NCI-H526 (cell line): Measurements from ENCODE around the gene KLHL17.

ENCODE experiments used
- DNase-seq, 2 experiments: peaks; one replicate each; lab custom pipeline; 2025; lab: John Stamatoyannopoulos, UW

The KLHL17 gene

DNA sequence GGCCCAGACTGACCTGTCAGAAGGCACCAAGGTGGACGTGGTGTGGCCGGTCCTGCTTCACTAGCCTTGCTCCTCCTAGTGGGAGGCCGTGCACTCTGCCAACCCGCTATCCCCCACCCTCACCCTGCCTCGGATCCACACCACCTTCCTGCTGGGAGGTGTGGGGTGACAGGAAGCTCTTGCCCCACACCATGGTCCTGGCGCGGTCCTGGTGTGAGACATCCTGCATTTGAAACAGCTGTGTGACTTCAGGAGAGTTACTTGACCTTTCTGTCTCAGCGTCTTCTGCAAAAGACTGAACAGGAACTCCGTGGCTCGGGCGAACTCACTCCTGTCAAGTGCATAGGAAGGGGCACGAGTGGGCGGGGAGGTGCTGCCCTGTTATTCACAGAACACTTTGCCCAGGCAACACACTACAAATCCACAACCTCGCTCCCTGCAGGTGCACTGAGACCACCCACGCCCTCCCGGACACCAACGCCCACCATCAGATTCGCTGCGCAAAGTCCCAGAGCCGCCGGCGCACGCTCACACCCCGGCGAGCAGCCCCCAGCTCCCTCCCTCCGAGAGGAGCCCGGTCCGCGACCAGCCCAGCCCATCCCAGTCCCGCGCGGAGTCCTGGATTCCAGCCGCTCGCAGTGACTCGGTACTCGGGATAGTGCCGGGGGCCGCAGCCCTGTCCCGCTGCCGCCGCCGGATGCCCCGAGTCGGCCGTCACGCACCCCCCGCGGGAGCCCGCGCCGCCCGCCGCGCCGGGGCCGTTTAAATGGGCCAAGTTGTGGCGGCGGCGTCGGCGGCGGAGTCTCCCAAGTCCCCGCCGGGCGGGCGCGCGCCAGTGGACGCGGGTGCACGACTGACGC lies 37.0 kb upstream of the KLHL17 start, which contains the start of gene SAMD11:
Gene SAMD11 (plus strand): TSS at position 793 of the 860 bp plus-strand sequence. CDS start 509 bp downstream, outside the sequence.
- DNase-seq = peak; percentile 82 to 99

DNA sequence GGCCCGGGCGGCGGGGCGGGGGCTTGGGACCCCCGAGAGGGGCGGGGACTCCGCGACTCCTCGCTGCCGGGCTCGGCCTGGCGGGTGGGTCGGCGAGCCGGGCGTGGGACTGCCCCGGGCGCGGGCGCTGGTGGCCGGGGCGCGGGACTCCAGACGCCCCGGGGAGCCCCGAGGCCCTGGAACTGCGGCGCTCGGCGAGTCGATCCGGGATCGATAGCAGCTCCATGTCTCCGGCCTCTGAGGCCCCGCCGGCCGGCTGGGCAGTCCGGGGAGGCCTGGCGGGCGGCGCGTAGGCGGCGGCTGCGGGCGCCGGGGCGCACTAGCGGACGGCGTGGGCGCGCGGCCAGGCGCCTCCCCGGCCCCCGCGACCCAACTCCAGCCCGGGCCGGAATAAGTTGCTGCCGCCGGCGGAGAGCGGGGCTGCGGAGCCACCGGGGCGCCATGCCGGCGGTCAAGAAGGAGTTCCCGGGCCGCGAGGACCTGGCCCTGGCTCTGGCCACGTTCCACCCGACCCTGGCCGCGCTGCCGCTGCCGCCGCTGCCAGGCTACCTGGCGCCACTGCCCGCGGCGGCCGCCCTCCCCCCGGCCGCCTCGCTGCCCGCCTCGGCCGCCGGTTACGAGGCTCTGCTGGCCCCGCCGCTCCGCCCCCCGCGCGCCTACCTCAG lies 36.3 kb upstream of the KLHL17 start:
- DNase-seq = no peak

DNA sequence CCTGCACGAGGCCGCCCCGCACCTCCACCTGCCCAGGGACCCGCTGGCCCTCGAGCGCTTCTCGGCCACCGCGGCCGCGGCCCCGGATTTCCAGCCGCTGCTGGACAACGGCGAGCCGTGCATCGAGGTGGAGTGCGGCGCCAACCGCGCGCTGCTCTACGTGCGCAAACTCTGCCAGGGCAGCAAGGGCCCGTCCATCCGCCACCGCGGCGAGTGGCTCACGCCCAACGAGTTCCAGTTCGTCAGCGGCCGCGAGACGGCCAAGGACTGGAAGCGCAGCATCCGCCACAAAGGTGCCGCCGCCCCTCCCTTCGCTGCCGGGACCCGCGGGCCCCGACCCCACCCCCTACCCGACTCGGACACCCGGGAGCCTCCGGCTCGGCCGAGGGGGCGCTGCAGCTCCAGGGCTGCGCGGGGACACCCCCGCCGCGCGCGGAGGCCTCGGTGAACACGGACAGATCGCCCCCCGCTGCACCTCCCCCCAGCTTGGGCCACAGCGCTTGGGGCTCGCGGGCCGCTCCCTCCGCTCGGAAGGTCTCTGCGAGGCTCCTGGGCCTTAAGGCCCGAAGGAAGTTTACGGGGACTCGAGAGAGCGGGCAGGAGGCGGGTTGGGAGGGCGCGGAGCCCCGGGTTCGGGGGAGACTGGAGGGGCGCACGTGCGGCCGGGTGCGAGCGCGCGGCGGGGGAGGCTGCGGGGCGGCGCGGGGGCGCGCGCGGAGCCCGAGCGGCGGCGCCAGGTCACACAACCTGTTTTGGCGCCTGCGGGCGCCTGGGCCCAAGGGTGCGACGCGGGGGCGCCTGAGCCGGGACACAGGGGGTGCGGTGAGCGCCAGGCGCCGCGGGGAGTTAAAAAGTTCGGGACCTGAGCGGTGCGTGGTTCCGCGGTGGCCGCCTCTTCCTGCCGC lies 35.5 kb upstream of the KLHL17 start:
- DNase-seq = peak; percentile 69 to 89

DNA sequence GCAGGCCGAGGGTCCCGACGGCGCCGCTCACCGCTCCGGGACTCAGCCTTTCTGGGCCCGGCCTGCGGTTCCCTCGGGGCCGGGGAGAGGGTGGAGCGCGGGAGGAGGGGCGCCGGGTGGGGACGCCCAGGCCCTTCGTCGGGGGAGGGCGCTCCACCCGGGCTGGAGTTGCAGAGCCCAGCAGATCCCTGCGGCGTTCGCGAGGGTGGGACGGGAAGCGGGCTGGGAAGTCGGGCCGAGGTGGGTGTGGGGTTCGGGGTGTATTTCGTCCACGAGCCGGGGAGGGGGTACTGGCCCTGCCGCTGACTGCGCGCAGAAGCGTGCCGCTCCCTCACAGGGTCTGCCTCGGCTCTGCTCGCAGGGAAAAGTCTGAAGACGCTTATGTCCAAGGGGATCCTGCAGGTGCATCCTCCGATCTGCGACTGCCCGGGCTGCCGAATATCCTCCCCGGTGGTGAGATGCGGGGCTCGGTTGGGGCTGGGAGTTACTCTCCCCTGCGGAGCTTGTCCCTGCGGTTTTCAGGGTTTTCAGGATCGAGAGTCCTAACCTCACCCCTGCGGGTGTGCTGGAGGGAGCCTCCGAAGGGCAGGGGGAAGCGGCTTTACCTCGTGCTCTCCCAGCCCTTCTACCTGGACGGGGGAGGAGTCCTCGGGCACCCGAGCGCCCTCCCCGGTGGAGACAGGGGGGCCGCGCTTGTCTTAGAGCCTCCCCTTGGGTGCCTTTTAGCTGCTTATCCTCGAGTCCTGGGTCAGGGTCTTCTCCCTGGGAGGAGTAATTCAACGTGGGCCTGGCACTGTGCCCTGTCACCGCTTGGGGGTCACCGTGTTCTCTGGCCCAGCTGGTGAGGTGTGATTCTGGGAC lies 34.6 kb upstream of the KLHL17 start:
- peak in 1 of 2 experiments; percentile 95 for DNase-seq

DNA sequence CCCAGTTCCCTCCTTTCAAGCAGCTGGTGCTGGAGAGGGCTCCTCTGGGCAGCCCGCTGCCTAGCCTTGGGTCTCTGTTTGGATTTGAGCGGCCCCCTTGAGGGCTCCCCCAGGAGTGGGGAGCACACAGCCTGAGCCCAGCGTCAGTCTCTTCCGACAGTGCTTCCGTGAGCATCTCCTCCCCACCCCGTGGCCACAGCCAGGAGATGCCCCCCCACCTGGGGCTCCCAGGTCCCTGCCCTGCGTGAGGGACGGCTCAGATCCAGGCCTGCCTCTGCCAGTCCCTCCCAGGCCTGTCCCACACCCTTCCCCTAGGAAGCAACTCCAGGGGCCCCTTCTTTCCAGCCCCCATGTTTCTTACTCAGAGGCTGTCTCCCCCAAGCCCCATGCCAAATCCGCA lies 33.1 kb upstream of the KLHL17 start:
- DNase-seq = no peak

DNA sequence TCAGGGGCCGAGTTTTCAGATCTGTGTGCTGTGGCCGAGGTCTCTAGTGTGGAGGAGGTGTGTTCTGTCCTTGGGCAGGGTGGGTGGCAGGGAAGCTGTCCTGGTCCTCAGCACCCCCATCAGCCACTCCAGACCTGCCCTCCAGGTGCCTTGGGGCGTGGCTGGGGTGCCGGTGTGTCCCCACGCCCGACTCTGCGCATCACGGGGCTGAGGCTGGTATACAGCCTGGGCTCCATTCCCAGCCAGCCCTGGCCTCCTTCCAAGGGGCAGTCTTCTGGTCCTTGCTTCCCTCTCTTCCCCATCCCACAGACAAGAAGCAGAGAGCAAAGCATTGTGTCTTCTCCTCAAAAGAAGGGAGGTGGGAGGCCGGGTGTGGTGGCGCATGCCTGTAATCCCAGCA lies 32.6 kb upstream of the KLHL17 start:
- no peak for DNase-seq

DNA sequence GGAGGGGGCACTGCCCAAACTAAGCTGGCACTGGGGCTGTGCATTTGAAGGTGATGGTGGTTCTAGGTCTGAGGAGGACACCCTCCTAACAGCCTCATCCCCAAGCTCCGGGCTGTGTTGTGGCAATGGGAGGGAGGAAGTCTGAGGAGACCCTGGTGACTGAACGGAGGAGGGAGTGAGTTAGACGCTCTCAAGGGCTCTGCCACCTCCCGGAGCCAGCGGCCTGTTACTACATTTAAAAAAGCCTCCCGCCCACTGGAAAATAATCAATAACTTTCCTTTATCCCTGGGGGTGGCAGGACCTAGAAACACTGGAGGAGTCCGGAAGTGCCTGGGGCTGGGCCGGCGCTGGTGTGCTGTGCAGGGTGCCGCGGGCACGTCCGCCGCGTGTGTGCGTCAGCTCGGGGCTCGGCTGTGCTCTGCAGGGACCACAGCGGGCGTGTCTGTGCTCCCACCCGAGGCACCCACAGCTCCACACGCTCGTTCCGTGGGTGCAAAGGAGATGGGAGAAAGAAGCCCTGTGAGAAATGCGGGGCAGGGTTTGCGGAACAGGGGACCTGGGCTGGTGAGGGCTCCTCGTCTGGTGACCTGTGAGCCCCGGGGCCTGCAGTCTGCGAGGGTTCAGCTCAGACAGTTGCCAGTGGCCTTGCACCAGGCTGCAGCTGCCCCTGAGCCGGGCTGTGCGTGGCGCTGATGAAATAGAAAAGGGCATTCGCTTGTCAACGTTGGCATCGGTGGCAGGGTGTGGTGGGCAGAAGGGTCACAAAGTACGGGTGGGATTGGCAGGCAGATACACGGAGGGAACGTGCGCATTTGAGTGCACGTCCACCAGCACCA lies 31.3 kb upstream of the KLHL17 start:
- no peak for DNase-seq

DNA sequence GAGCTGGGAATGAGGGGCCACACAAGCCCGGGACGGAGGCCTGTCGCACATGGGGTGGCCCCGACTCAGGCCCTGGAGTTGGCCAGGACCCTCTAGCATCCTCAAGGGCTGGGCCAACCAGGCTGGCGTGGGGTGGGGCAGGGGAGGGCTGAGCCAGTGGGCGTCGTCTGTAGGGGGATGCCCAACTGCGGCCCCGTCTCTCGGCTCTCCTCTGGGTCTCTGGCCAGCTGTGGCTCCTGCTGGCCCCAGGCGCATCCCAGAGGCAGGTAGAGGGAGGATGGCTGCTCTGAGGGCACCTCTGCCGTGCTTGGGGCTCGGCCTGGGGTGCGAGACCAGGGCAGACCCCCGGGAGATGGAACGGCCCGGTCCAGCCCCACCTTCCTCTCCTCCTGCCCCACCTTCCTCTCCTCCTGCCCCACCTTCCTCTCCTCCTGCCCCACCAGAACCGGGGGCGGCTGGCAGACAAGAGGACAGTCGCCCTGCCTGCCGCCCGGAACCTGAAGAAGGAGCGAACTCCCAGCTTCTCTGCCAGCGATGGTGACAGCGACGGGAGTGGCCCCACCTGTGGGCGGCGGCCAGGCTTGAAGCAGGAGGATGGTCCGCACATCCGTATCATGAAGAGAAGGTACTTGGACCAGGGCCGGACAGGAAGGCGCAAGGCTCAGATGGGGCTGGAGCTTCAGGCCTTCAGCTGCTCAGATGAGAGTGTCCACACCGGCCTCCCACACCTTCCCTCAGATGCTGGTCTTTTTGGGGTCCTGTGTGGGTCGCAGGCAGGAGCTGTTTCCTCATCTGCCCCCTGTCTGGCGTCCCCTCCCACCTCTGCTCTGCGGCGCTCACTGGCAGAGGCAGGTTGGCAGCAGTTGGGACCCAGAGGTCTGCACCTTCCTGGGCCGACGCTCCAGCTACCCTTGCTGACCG lies 30.4 kb upstream of the KLHL17 start:
- no peak for DNase-seq

DNA sequence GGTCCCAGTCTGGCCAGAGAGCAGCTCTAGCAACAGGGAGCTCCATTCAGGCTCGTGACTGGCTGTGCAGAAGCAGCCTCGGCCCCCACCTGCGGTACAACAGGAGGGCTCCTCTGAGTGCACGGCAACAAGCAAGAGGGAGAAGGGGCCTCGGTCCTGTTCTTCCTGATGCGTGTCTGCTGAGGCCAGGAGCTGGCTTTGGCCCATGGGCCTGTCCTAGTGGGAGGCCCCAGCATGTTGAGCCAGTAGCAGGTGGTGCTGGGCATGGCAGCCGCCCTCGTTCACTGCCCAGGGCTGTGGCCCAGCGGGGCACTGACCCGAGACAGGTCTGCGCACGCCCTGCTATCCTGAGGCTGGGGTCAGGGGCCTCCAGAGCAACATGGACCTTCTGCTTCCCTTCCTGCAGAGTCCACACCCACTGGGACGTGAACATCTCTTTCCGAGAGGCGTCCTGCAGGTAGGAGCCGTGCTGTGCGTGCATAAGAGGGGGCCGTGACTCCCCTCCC lies 29.7 kb upstream of the KLHL17 start:
- DNase-seq = no peak

DNA sequence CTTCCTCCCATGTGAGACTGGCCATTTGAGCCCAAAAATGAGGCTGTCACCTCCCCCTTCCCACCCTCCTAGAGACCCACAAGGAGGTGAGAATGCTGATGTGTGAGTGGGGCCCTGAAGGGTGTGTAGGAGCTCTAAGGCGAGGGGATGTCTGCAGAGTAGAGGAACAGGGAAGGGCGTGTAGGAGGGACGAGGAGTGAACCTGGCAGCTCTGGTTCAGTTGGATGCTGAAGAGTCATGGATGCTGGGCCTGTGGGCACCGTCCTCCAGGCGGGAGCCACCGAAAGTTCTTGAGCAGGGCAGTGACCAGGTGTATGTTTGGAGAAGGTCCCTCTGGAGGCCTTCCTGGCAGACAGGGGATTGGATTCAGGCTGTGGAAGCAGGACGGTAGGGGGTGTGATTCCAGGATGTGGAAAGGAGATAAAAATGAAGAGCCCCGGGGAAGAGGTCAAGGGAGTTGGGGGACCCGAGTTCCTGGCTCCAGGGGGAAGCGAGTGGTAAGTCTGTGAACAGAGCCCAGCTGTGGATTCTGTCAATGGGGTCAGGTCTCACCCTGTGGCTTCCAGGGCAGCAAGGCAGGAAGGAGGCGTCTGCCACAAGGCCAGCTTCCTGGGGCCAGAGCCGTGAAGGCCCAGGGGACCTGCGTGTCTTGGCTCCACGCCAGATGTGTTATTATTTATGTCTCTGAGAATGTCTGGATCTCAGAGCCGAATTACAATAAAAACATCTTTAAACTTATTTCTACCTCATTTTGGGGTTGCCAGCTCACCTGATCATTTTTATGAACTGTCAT lies 28.8 kb upstream of the KLHL17 start:
- no peak for DNase-seq

DNA sequence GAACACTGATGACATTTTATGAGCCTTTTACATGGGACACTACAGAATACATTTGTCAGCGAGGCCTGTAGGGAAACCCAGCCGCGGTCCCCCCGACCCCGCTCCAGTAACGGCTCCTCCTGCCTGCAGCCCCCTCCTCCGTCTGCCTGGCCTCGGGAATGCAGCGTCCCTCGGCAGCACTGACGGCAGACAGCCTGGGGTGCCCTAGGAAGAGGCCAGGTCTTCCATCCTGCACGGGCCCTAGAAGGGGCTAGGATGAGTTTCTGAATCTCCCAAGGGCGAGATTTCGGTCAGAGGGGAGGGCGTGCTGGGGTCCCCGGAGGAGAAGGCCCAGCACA lies 28.2 kb upstream of the KLHL17 start:
- no peak for DNase-seq

DNA sequence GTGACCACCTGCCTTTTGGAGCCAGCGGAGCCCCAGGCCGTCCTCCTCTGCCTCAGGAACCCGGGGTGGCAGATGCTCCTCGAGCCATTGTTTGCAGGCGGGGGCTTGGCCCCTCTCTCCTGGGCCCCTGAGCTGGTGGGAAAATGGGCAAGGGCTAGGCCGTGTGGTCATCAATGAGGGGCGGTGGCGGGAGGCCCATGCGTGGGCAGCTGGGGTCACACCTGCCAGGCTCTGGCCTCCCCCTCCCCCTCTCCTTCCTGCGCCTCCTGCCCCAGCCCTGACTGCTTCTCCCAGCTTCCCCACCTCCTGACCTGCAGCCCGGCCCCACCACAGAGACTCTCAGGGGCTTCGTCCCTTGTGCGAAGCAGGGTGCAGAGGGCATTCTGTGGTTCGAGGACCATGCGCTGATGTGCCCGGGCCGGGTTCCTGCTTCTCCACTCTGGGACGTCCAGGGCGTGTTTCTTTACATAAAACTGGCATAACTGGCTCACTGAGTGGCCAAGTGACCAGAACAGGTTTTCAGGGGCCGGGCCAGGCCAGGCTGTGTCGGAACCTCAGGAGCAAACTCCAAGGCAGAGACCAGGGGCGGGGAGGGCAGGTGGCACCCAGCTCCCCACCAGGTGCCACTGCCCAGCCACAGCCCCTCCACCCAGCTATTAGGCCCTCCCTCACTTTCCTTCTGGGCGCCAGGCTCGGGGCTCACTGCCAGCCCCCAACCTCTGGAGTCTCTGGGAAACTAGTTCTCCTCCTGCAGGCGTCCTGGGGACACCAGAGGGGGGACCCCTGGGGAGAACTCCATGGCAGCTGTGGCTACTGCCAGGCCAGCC lies 27.4 kb upstream of the KLHL17 start:
- DNase-seq = no peak

DNA sequence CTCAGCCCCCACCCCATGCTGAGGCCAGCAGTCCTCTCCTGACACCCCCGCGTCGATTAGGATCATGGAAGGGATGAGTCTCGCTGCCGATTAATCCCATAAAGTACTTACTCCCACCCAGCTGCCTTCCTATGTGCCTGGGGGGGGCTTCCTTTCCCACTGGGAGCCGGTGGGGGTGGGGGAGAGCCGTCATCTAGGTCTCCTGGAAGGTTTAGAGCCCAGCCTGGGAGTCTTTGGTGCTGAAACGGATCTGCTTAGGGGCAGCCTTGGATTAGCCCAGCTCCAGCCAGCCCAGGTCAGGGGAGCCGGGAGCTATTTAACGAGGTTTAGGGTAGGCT lies 26.8 kb upstream of the KLHL17 start:
- DNase-seq = no peak

DNA sequence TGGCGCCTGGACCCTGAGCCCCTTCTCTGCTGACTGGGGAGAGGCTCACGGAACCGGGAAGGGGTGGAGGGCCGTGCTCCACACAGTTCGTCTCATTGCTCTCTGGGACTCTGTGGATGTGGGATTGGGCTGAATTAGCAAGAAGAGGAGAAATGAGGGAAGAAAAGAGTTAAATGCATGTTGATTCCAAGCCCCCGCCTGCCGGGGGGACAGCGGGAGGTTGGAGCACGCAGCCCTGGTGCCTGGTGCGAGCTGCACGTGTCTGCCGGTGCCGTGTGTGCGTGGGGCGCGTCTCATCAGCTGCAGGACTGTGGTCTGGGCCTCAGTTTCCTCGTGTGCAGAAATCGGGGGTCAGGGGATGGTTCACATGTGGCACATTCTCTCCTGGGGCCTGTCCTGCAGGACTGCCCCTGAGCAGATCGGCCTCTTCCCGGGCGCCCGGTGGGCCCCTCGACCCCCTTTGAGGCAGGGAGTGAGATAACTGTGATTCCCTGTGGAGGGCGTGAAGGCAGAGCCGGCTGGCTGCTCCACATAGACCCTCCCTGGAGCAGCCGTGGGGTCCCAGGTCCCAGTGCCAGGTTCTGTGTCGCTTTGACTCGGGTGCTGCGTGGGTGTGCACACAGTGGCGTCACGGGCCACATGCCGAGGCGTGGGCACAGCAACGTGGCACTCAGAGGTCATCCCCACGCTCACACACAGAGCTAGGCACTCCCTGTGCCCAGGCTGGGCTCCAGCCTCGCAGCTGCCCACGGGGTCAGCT lies 25.2 kb upstream of the KLHL17 start:
- no peak for DNase-seq

DNA sequence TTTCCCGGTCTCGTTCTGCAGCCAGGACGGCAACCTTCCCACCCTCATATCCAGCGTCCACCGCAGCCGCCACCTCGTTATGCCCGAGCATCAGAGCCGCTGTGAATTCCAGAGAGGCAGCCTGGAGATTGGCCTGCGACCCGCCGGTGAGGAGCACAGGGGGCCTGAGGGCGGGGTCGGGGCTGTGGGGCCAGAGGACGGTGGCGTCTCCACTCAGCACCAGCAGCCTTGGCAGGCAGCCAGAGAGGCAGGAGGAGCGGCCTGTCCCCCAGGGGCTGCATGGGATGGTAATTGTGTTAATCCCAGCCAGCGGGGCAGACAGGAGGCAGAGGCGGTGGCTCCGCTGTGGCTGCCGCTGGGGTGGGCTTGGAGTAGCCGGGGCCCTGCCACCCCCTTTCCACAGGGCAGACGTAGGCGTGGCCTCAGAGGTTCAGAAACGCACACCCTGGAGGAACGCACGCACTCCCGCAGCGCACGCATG lies 24.6 kb upstream of the KLHL17 start:
- peak in 1 of 2 experiments; percentile 77 for DNase-seq

DNA sequence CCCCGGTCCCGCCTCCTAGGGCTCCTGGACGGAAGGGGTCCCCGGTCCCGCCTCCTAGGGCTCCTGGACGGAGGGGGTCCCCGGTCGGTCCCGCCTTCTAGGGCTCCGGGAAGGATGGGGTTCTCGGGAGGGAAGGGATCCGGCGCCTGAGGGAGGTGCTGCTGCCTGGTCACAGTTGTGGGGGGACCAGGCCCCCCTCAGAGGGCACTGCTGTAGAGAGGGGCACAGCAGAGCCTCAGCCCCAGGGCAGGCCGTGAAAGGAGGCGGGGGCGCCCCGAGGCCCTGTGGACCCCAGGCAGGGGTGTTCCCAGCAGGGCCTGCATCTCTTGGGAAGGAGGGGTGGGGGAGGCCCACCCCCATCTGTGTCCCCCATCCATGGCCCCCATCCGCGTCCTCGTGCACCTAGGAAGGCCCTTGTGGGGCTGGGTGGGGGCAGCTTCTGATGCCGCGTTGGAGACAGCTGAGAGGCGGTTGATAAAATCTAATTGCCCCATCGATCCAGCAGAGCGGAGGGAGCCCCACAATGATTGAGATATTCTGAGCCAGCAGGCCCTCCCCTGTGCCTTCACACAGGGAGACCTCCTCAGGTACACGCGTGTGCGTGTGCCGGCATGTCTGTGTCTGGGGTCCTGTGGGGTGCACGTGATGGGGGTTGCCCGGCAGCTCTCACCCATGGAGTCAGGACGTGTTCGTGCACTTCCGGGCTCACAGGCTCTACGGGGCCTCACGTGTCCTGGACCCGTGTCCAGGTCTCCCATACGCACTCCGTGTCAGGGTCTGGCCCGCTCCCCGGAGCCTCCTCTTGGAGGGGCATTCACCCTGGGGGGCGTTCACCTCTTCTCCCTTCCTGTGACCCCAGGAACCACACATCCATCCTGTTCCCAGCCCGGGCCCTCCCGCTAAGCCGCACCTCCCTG lies 23.8 kb upstream of the KLHL17 start:
- no peak for DNase-seq
